ENCODE results near the gene ZNF708. TPM values are rescaled to one million over a fixed set of nuclear protein-coding genes. Genes with fewer than 3 reads are reported as not detected.
"Not testable (repeated sequence)": the region's sequence is repeated elsewhere in the genome, so short reads cannot be mapped to it uniquely, and the experiment has no call there.

ZNF708 gene
- total RNA-seq, 2 experiments from 2014 or later: 16.4 to 17.0 TPM

DNA sequence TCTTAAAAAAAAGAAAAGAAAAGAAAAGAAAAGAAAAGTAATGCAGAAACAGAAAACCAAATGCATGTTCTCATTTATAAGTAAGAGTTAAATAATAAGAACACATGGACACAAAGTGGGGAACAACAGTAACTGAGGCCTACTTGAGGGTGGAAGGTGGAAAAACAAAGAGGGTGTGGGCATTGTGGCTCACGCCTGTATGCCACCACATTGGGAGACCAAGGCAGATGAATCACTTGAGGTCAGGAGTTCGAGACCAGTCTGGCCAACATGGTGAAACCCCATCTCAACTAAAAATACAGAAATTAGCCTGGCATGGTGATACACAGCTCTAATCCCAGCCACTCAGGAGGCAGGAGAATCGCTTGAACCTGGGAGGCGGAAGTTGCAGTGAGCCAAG, 8.1 kb downstream of the ZNF708 start:
- ATAC-seq (no peak), DNase-seq (no peak)
- CTCF ChIA-PET: no interaction called here

DNA sequence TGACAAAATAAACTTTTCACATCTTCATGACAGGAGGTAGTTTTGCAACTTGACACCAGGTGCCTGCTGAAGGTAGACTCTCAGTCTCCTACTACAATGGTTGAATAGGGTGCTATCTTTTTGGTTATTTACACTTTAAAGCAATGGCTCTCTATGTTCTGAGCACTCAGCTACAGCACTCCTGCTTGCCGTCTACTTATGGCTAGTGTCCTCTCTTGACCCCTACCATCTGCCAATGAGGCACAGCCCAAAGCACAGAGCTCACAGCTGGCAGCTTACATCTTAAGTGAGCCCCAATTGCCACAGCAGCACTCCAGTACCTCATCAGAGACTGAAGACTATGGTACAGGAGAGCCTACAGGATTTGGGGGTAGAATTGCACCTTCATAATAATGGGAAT, 11.4 kb downstream of the ZNF708 start:
- CTCF ChIA-PET: interaction anchor here (0.8 kb wide), 1 partner anchor 11 kb away, joined by 4 read pairs; no protein-coding TSS in a partner anchor
- H3K4me1 Mint-ChIP-seq (ENCODE audit: low read depth): peaks cover 19% of the 10 kb centered on the region
- DNase-seq: no peak
- peaks cover 17% of the 10 kb centered on the region for H3K9me3 Mint-ChIP-seq (ENCODE audit: insufficient read depth)
- ATAC-seq: no peak
- no peak overlapping the region for H3K4me3 Mint-ChIP-seq
- POLR2A ChIA-PET: interaction anchor here (1.0 kb wide), 1 partner anchor 157 kb away, joined by 3 read pairs; no protein-coding TSS in a partner anchor
- H3K27me3 Mint-ChIP-seq (ENCODE audit: low read depth): no peaks in the 10 kb centered on the region
- peaks cover 72% of the 10 kb centered on the region for H3K36me3 Mint-ChIP-seq (ENCODE audit: low read depth)
- H3K27ac Mint-ChIP-seq: no peak overlapping the region

More for the DNA sequence above, 8.1 kb downstream of the ZNF708 start:
- Mint-ChIP-seq H3K27ac (no peak overlapping the region), H3K9me3 (ENCODE audit: insufficient read depth) (peaks cover 39% of the 10 kb centered on the region), H3K4me1 (ENCODE audit: low read depth) (peaks cover 25% of the 10 kb centered on the region), H3K4me3 (no peak overlapping the region), H3K27me3 (ENCODE audit: low read depth) (no peaks in the 10 kb centered on the region), H3K36me3 (ENCODE audit: low read depth) (peaks cover 83% of the 10 kb centered on the region)
- POLR2A ChIA-PET: no interaction called here

DNA sequence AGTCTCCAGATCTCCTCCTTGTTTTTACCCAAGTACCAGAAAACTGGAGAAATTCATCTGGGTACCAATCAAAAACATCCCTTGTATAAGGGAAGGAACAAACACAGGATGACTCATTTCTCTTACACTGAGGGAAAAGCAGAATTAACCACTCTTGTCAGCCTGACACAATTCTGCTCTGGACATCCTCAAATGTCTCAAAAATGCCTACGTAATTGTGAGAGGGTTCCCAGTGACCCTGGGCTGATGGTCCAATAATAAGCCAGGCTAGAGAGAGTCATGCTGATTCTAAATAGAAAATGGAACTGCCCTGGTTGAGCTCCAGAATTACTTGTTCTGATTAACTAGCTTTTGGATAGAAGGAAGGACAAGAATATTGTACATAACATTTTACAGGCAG, 14.5 kb downstream of the ZNF708 start:
- Mint-ChIP-seq H3K4me1 (ENCODE audit: low read depth) (peaks cover 17% of the 10 kb centered on the region), H3K4me3 (no peak overlapping the region), H3K27me3 (ENCODE audit: low read depth) (no peaks in the 10 kb centered on the region), H3K36me3 (ENCODE audit: low read depth) (peaks cover 71% of the 10 kb centered on the region), H3K9me3 (ENCODE audit: insufficient read depth) (peaks cover 21% of the 10 kb centered on the region), H3K27ac (no peak overlapping the region)
- ATAC-seq (no peak), DNase-seq (no peak)
- ChIA-PET CTCF (no interaction called here), POLR2A (interaction anchor here (3.0 kb wide), 1 partner anchor 14 kb away, joined by 15 read pairs; the partner anchor contains the start of gene ZNF708)

DNA sequence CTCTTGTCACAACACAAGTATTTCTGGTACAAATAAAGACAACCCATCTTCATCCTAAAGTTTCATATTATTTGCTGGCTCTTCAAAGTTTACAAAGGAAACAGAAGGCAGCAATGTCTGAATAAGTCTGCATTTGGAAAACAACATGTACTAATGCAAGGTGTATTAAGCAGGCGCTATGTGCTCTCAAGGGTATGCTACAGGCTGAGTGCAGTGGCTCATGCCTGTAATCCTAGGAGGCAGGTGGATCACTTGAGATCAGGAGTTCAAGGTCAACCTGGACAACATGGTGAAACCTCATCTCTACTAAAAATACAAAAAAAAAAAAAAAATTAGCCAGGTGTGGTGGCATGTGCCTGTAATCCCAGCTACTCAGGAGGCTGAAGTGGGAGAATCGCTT, 16.4 kb downstream of the ZNF708 start:
- POLR2A ChIA-PET, CTCF ChIA-PET: not testable (repeated sequence)

DNA sequence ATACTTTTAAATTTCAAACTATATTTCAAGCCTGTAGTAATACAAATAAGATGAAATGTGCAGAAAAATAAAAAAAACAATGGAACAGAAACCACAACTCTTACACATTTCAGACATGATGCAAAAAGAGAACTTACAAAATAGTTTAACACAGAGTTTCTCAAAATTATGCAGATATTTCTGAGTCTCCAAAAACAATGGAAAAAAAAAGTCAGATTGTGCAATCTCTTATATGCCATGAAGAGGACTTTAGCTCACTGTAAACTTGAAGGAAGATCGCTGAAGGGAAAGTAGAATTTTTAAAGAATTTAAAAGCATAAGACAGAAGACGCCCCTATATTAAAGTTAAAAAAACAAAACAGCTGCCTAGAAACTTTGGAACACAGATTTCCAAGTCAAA, 20.4 kb downstream of the ZNF708 start:
- DNase-seq (no peak), ATAC-seq (no peak)
- H3K4me1 Mint-ChIP-seq (ENCODE audit: low read depth): peaks cover 8% of the 10 kb centered on the region
- no peaks in the 10 kb centered on the region for H3K27me3 Mint-ChIP-seq (ENCODE audit: low read depth)
- H3K27ac Mint-ChIP-seq: no peak overlapping the region
- H3K4me3 Mint-ChIP-seq: no peak overlapping the region
- ChIA-PET POLR2A (no interaction called here), CTCF (no interaction called here)
- H3K9me3 Mint-ChIP-seq (ENCODE audit: insufficient read depth): peaks cover 32% of the 10 kb centered on the region
- H3K36me3 Mint-ChIP-seq (ENCODE audit: low read depth): peaks cover 75% of the 10 kb centered on the region

More for the DNA sequence above, 16.4 kb downstream of the ZNF708 start:
- DNase-seq; H3K4me3 Mint-ChIP-seq; H3K27me3 Mint-ChIP-seq (ENCODE audit: low read depth); ATAC-seq; H3K27ac Mint-ChIP-seq: not testable (repeated sequence)
- peaks cover 19% of the 10 kb centered on the region for H3K9me3 Mint-ChIP-seq (ENCODE audit: insufficient read depth)
- H3K4me1 Mint-ChIP-seq (ENCODE audit: low read depth): peaks cover 17% of the 10 kb centered on the region
- H3K36me3 Mint-ChIP-seq (ENCODE audit: low read depth): peaks cover 71% of the 10 kb centered on the region

DNA sequence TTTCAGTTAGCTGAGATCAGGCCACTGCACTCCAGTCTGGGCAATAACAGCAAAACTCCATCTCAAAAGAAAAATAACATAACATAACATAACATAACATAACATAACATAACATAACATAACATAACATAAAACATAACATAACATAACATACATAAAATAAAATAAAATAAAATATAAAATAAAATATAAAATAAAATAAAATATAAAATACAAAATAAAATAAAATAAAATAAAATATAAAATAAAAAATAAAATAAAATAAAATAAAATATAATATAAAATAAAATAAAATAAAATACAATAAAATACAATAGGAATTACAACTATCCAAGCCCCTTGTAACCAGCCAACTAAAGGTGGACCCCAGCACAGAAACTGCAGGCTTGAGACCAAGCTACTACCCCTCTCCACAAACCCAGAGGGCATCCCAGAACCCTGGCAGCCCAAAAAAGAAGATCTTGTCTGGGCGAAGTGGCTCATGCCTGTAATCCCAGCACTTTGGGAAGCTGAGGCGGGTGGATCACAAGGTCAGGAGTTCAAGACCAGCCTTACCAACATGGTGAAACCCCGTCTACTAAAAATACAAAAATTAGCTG, 22.2 kb downstream of the ZNF708 start:
- DNase-seq; H3K27ac Mint-ChIP-seq; CTCF ChIA-PET; H3K27me3 Mint-ChIP-seq (ENCODE audit: low read depth); H3K4me3 Mint-ChIP-seq; POLR2A ChIA-PET; ATAC-seq; H3K4me1 Mint-ChIP-seq (ENCODE audit: low read depth): not testable (repeated sequence)
- Mint-ChIP-seq H3K36me3 (ENCODE audit: low read depth) (peaks cover 70% of the 10 kb centered on the region), H3K9me3 (ENCODE audit: insufficient read depth) (peaks cover 28% of the 10 kb centered on the region)

DNA sequence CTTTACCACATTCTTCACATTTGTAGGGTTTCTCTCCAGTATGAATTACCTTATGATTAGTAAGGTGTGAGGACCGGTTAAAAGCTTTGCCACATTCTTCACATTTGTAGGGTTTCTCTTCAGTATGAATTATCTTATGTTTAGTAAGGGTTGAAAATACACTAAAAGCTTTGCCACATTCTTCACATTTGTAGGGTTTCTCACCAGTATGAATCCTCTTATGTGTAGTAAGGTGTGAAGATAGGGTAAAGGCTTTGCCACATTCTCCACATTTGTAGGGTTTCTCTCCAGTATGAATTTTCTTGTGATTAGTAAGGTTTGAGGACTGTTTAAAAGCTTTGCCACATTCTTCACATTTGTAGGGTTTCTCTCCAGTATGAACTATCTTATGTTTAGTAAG, 35.4 kb downstream of the ZNF708 start:
- Mint-ChIP-seq H3K36me3 (ENCODE audit: low read depth) (peaks cover 67% of the 10 kb centered on the region), H3K9me3 (ENCODE audit: insufficient read depth) (peaks cover 41% of the 10 kb centered on the region)
- H3K27me3 Mint-ChIP-seq (ENCODE audit: low read depth); H3K4me3 Mint-ChIP-seq; ATAC-seq; POLR2A ChIA-PET; H3K27ac Mint-ChIP-seq; H3K4me1 Mint-ChIP-seq (ENCODE audit: low read depth); DNase-seq: not testable (repeated sequence)
- CTCF ChIA-PET: interaction anchor here (0.7 kb wide), 1 partner anchor 58 kb away, joined by 3 read pairs; no protein-coding TSS in a partner anchor

DNA sequence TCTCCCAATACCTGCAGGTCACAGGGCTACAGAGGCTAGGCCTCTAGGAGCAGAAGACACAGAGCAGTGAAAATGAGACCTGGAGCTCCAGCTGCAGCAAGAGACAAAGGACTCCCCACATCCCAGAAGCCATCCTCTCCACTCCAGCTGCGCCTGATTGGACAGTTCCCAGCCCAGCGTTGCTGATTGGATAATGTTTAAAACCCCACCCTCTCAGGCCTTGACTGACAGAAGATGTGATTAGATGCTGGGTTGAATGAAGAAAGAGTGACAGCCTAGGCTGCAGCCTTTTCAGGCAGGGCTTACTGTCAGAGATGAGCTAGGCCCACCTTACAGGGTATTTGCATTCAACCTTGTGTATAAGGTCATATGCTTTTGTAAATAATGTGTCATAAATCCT, 59.4 kb downstream of the ZNF708 start:
- ATAC-seq: no peak
- Mint-ChIP-seq H3K9me3 (ENCODE audit: insufficient read depth) (peaks cover 43% of the 10 kb centered on the region), H3K27ac (no peak overlapping the region), H3K4me3 (no peak overlapping the region), H3K4me1 (ENCODE audit: low read depth) (no peaks in the 10 kb centered on the region), H3K36me3 (ENCODE audit: low read depth) (peaks cover 3% of the 10 kb centered on the region), H3K27me3 (ENCODE audit: low read depth) (no peaks in the 10 kb centered on the region)
- DNase-seq: no peak
- CTCF ChIA-PET: no interaction called here
- POLR2A ChIA-PET: interaction anchor here (0.8 kb wide), 1 partner anchor 127 kb away, joined by 3 read pairs; the partner anchor contains the start of gene ZNF493

DNA sequence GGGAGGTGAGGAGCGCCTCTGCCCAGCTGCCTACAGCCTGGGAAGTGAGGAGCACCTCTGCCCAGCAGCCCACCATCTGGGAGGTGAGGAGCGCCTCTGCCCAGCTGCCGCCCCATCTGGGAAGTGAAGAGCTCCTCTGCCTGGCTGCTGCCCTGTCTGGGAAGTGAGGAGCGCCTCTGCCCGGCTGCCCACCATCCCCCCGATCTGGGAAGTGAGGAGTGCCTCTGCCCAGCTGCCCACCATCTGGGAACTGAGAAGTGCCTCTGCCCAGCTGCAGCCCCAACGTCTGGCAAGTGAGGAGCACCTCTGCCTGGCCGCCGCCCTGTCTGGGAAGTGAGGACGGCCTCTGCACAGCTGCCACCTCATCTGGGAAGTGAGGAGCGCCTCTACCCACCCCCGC, 64.3 kb downstream of the ZNF708 start:
- H3K4me3 Mint-ChIP-seq: no peak overlapping the region
- H3K27ac Mint-ChIP-seq: no peak overlapping the region
- H3K4me1 Mint-ChIP-seq (ENCODE audit: low read depth): no peaks in the 10 kb centered on the region
- H3K36me3 Mint-ChIP-seq (ENCODE audit: low read depth): peaks cover 3% of the 10 kb centered on the region
- H3K27me3 Mint-ChIP-seq (ENCODE audit: low read depth): no peaks in the 10 kb centered on the region
- ATAC-seq (no peak), DNase-seq (no peak)
- ChIA-PET CTCF (no interaction called here), POLR2A (no interaction called here)
- peaks cover 13% of the 10 kb centered on the region for H3K9me3 Mint-ChIP-seq (ENCODE audit: insufficient read depth)

DNA sequence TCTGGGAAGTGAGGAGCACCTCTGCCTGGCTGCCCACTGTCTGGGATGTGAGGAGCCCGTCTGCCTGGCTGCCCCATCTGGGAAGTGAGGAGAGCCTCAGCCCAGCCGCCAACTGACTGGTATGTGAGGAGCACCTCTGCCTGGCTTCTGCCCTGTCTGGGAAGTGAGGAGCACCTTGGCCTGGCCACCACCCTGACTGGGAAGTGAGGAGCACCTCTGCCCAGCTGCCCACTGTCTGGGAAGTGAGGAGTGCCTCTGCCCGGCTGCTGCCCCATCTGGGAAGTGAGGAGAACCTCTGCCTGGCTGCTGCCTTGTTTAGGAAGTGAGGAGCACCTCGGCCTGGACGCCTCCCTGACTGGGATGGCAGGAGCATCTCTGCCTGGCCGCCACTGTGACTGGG, 64.8 kb downstream of the ZNF708 start:
- DNase-seq (no peak), ATAC-seq (no peak)
- Mint-ChIP-seq H3K4me1 (ENCODE audit: low read depth) (no peaks in the 10 kb centered on the region), H3K9me3 (ENCODE audit: insufficient read depth) (peaks cover 11% of the 10 kb centered on the region), H3K27me3 (ENCODE audit: low read depth) (no peaks in the 10 kb centered on the region), H3K27ac (no peak overlapping the region), H3K4me3 (no peak overlapping the region), H3K36me3 (ENCODE audit: low read depth) (peaks cover 3% of the 10 kb centered on the region)
- CTCF ChIA-PET: no interaction called here
- POLR2A ChIA-PET: no interaction called here

DNA sequence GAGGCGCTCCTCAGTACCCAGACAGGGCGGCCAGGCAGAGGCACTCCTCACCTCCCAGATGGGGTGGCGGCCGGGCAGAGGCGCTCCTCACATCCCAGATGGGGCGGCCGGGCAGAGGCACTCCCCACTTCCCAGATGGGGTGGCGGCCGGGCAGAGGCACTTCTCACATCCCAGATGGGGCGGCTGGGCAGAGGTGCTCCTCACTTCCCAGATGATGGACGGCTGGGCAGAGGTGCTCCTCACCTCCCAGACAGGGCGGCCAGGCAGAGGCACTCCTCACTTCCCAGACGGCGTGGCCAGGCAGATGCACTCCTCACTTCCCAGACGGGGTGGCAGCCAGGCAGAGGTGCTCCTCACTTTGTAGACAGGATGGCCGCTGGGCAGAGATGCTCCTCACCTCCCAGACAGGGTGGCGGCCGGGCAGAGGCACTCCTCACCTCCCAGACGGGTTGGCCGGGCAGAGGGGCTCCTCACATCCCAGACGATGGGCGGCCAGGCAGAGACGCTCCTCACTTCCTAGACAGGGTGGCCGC, 68.3 kb downstream of the ZNF708 start:
- H3K27me3 Mint-ChIP-seq (ENCODE audit: low read depth); H3K9me3 Mint-ChIP-seq (ENCODE audit: insufficient read depth); ATAC-seq; DNase-seq; H3K27ac Mint-ChIP-seq; CTCF ChIA-PET; POLR2A ChIA-PET; H3K4me3 Mint-ChIP-seq; H3K4me1 Mint-ChIP-seq (ENCODE audit: low read depth); H3K36me3 Mint-ChIP-seq (ENCODE audit: low read depth): not testable (repeated sequence)

DNA sequence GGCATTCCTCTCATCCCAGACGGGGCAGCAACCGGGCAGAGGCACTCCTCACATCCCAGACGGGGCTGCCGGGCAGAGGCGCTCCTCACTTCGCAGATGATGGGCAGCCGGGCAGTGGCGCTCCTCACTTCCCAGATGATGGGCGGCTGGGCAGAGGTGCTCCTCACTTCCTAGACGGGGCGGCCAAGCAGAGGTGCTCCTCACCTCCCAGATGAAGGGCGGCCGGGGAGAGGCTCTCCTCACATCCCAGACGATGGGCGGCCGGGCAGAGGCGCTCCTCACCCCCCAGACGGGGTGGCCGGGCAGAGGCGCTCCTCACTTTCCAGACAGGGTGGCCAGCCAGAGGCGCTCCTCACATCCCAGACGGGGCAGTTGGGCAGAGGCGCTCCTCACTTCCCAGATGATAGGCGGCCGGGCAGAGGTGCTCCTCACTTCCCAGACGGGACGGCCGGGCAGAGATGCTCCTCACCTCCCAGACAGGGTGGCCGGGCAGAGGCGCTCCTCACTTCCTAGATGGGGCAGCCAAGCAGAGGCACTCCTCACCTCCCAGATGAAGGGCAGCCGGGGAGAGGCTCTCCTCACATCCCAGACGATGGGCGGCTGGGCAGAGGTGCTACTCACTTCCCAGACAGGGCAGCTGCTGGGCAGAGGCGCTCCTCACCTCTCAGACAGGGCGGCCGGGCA, 68.9 kb downstream of the ZNF708 start:
- POLR2A ChIA-PET: no interaction called here
- no peaks in the 10 kb centered on the region for H3K27me3 Mint-ChIP-seq (ENCODE audit: low read depth)
- no peaks in the 10 kb centered on the region for H3K4me1 Mint-ChIP-seq (ENCODE audit: low read depth)
- CTCF ChIA-PET: no interaction called here
- ATAC-seq (no peak), DNase-seq (no peak)
- no peak overlapping the region for H3K4me3 Mint-ChIP-seq
- peaks cover 9% of the 10 kb centered on the region for H3K9me3 Mint-ChIP-seq (ENCODE audit: insufficient read depth)
- no peaks in the 10 kb centered on the region for H3K36me3 Mint-ChIP-seq (ENCODE audit: low read depth)
- no peak overlapping the region for H3K27ac Mint-ChIP-seq

Data from activated CD8-positive, alpha-beta T cell treated with anti-CD3 and anti-CD28 coated beads, Interleukin-2, amount 10 ng/mL, durations not matched to agents 7 days and 5 days (primary cell).